ENCODE data around the gene RAMP1.
"Not testable (repeated sequence)": the region's sequence is repeated elsewhere in the genome, so short reads cannot be mapped to it uniquely, and the experiment has no call there.

Gene RAMP1

DNA sequence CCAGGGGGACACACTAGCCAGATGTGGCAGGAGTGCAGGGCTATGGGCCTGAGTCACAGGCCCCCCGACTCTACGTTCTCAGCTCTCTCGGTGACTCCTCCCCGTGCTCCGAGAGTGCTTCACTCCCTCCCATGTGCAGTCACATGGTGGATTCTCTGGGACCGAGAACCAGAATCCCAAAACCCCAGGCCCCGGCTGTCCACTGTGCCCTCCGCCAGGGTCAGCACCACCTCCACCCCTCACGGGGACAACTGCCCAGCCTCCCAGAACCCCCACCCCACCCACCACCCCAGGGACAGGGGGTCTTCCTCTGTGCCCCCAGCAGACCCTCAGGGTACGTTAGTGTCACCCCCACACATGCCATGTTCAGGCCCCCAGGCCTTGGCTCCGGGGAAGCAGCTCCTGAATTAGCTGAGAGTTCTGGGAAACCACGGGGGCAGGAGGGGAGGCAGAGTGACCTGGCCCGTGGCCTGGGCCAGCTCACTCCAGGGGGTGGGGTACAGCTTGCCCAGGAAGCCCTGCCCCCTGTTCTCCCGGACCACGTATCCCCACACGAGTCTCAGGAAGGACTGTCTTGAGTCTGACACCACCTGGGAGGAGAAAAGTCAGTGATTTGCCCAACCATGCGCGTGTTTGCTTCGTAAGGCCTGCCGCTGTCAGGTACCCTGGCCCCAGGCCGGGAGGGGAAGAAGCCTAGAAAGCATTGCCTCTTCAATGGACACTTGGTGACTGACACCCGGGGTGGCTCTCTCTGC, 4.4 kb downstream of the RAMP1 start:
- DNase-seq (ENCODE audit: low read depth): no peak

DNA sequence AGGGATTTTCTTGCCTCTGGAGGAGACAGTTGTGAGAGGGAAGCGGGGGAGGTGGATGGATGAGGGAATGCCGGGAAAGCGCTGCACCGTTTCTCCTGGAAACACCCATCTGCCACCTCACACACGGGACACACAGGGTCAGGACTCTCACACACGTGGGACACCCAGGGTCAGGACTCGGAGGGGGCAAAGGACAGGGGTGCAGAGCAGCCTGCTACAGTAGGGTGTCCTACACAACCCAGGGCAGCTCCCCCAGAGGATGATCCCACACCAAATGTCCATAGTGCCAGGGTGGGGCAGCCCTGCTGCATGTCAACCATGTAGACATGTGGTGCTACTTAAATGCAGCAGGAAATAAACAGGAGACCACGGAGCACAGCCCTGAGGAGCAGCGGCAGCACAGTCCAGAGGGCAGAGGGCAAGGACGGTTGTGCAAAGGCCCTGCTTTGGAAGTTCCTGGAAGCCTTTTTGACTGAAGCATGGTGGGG, 5.1 kb downstream of the RAMP1 start:
- no peak for DNase-seq (ENCODE audit: low read depth)

DNA sequence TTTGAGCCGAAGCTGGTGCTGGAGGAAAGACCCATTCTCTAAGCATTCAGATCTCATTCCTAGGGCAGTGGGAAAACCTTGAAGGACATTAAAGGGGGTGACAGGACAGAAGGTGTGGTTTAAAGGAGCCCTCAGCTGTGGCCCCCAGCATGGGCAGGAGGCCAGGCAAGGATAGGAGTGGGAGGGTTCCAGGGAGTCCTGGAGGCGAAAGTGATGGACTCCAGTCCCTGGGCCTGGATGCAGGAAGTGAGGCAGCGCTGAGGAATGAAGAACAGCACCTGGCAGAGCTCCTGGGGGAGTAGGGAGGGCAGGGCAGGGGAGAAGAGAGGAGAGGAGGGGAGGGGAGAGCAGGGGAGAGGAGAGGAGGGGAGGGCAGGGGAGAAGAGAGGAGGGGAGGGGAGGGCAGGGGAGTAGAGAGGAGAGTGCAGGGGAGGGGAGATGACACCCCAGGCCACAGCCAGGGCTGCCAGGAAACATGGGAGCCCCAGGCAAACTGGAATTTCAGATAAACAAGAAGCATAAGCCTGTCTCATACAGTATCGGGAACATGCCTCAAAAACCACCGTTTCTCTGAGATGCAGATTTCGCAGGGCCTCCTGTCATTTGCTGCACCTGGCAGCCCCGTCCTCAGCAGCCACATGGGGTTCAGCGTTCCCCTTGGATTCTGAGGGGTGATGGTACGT, 5.7 kb downstream of the RAMP1 start:
- DNase-seq (ENCODE audit: low read depth): no peak

DNA sequence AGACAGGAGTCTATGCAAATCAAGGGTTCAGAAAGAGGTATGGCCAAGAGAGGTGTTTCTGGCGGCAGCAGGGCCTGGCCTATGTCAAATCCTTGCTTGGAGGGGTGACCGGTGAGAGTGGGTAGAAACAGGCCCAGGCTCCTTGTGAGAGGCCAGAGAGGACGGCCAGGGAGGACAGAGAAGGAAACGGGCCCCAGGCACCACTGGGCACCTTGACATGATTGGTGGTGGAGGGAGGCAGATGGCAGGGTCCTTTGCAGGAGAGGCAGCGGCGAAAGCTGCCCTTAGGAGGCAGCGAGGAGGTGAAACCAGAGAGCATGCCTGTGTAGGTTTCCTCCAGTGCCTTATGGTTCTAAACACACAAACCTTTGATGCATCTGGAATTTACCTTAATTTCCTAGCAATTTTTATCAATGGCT, 6.2 kb downstream of the RAMP1 start:
- no peak for DNase-seq (ENCODE audit: low read depth)

DNA sequence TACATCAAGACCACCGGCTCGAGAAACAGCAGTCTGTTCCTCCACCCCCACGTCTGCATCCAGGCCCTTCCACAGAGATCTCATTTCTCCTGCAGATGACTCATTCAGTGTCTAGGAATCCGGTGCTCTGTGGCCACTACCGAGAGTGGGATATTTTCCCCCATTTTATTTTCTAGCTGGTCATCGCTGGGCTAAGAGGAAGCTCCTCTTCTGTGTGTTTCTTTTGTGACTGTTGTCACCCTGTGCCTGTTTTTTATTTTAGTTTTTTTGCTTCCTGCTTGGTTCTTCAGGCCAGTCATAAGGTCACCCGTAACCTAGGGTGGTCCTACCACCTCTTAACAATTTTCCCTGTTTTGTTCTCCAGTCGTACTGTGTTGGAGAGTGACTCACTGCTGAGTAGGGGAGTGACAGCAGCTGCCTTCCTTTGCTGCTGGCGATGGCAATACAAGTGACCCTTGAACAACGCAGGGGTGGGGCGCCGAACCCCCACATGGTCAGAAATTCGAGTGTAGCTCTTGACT, 6.7 kb downstream of the RAMP1 start:
- DNase-seq (ENCODE audit: low read depth): no peak

DNA sequence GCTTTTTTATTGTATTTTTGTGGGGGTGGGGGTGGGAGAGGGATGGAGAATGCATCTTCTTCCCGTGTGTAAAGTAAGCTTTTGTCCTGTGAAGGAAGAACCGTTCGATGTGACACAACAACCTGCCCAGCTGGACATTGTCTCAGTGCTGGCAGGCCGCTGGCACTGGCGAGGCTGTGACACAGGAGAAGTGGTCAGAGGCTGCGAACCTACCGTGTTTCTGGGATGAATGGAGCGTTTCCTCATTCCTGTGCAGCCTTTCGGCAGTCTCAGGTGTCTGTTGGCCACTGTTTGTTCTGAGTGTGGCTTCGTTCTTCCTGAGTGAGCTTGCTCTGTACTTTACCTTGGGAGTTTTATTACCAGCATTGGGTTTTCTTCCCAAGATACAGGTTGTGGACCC, 8.0 kb downstream of the RAMP1 start:
- no peak for DNase-seq (ENCODE audit: low read depth)

DNA sequence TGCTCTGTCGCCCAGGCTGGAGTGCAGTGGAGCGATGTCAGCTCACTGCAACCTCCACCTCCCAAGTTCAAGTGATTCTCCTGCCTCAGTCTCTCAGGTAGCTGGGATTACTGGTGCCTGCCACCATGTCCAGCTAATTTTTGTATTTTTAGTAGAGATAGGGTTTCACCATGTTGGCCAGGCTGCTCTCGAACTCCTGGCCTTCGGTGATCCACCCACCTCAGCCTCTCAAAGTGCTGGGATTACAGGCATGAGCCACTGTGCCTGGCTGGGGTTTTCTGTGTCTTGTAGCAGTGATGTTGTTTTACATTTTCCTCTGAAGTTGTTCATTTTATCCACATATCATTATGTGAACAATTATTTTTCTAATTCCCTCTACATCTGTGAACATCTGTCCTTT, 8.7 kb downstream of the RAMP1 start:
- DNase-seq (ENCODE audit: low read depth): not testable (repeated sequence)

DNA sequence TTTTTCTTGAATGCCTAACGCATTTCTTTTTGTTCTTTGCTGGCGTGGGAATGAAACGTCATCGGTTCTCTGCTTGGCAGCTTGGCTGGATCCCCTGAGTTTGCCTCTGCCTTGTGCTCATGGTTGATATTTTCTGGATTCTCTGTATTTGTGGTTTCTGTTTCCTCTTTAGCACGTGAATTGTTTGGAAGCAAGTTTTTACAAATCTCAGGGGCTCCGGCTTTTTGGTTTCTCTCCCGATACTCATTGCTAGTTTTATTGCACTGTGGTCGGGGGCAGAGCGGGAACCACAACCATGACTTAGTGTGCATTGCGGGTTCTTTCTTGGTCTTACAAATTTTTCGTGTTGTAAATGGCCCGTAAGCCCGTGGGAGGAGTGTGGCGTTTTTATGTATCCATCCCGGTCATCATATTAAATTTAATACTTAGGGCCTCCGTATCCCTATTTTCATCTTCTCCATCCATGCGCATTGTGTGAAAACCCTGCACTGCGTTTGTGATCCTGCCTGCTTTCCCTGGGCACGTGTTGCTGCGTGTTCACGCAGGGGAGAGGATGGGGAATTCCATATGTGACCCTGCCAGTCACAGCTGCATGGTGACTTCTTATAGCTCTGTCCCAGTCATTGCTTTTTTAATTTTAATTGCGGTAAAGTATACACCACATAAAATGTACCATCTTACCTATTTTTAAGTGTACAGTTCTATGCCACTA, 9.4 kb downstream of the RAMP1 start:
- no peak for DNase-seq (ENCODE audit: low read depth)

DNA sequence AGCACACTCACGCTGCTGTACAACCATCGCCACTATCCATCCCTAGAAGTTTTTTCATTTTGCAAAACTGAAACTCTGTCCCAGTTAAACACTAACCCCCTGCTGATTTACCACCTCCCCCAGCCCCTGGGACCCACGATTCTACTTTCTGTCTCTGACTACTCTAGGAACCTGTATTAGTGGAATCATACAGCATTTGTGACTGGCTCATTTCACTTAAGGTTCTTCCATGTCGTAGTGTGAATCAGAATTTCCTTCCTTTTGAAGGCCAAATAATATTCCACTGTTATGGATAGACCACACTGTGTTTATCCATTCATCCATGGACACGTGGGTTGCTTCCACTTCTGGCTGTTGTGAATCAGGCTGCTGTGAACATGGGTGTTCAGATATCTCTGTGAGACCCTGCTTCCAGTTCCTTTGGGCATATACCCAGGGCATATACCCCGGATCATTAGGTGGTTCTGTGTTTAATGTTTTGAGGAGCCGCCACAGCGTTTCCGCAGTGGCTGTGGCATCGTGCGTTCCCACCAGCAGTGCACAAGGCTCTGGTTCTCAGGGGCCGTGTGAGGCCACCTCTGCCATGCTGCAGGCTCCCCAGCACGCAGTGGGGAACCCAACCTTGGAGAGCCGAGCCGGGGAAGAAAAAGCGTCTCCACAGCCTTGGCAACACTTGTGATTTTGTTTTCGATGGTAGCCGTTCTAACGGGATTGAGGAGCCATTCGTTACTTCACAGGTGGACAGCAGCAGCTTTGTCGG, 10.1 kb downstream of the RAMP1 start:
- no peak for DNase-seq (ENCODE audit: low read depth)

DNA sequence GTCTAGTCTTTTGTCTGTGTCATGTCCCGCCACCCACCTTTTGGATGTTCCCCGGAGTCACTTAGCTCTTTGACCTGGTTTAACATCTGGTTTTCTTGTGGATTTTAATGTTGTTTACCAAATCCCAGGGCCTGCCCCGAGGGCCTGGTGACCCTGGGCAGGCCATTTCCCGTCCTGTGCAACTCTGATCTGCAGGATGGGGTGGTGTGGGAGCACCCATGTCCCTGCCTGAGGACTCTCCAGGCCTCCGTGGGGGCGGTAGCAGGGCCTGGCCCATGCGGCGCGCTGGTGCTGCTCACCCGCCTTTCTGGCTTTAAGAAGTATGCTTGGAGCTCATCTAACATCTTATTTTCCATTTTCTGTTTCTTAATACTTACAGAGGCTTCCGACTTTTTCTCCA, 10.7 kb downstream of the RAMP1 start:
- DNase-seq (ENCODE audit: low read depth): no peak

DNA sequence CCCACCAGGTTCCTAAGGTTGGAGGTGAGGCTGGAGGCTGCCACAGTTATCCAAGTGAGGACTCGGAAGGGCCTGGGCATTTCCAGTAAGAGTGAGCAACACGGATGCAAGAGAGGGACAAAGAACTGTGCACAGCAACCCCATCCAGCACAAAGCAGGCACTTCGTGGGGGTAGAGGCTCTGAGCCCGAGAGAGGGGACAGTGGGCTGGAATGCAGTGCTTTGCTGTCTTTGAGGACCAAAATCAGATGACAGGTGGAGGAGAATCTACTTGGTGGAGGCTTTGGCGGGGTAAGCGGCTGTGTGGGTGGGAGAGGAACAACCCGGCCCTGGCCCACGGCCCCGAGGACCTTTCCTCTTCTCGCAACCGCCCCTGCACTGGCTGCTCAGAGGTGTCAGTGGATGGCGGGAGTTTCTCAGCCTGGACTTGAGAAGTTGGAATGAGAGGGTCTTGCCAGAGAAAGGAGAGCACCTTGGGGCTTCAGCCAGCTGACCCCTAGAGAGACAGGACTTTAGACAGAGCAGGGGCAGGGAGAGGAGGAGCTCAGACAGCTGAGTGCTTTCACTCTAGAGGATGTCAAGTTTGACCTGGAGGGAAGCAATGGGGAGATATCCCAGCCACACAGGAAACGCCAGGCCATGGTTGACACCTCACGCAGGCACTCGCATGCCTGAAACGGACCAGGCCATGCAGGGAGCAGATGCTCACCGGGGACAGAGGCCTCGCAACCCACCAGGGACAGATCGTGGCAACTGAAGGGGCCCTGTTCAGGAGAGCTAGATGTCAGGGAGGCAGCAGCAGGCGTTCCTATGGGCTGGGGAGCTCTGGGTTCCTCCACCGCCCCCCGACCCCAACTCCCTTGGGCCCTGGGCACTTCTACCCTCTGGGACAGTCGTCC, 11.6 kb downstream of the RAMP1 start:
- no peak for DNase-seq (ENCODE audit: low read depth)

DNA sequence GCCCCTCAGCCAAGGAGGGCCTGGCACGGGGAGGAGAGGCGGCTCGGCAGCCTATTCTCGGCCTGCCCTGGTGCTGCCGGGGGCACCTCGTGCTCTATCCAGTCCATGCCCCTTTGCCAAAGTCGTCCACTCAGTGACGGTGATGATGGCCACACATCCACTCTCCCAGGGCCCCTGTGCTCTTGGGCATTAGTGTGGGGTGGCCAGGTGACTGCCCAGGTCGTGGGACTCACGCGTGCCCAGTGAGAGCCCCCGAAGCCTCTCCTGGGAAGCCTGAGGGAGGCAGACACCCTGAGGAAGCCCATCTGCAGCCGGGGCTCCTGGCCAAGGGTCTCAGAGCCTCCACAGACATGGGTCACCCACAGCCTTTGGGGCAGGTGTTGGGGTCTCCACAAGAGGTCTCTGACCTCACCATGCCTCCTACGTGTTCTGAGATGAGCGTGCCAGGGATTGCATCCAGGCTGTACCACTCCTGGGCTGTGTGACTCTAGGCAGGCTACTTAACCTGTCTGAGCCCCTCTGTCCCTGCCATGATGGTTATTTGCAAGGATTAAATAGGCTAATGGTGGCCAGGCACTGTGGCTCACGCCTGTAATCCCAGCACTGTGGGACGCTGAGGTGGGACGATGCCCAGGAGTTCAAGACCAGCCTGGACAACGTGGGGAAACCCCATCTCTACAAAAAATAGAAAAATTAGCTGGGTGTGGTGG, 12.9 kb downstream of the RAMP1 start:
- no peak for DNase-seq (ENCODE audit: low read depth)

DNA sequence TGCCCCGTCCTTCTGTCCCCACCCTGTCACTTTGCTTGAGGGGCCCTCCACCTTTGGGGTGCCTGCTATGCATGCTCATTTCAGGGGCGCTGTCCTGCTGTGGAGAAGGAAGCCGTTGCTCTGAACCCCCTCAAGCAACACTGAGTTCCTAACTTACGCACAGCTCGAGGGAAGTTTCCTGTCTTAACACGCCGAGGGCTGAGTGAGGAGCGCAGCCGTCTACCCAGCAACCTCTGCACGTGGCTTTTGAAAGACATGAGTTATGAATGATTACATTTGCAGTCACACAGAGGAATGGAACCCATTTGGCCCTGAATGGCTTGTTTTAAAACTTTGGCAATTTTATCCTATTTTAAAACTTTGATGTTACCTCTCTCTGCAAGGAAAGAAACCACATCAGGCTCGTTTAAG, 14.0 kb downstream of the RAMP1 start:
- no peak for DNase-seq (ENCODE audit: low read depth)

DNA sequence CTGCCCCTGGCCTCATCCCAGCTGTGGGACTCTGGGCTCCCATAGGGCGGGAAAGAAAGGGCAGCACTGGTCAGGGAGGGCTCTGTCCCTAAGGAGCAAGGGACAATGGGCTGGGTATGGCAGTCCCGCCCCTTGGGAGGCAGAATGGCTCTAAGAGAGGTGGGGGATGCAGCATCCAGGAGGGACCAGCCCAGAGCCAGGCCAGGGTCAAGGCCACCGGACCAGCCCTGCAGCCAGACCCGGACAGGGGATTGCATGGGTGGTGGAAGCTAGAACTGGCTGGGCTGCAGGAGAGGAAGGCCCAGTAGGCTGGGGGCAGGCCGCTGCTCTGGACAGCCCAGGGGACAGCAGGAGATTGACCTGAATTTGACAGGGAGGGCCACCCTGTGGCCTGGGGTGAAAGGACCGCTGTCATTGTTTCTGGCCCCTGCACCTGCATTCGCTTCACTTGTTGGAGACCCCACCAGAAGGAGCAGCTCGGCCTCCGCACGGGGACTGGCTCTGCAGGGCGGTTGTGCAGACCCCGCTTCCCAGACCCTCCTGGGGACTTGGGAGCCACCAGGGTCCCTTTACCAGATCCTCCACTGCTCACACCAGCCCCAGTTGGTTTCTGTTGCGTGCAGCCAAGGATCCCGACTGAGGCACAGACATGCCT, 14.6 kb downstream of the RAMP1 start:
- DNase-seq (ENCODE audit: low read depth): no peak

DNA sequence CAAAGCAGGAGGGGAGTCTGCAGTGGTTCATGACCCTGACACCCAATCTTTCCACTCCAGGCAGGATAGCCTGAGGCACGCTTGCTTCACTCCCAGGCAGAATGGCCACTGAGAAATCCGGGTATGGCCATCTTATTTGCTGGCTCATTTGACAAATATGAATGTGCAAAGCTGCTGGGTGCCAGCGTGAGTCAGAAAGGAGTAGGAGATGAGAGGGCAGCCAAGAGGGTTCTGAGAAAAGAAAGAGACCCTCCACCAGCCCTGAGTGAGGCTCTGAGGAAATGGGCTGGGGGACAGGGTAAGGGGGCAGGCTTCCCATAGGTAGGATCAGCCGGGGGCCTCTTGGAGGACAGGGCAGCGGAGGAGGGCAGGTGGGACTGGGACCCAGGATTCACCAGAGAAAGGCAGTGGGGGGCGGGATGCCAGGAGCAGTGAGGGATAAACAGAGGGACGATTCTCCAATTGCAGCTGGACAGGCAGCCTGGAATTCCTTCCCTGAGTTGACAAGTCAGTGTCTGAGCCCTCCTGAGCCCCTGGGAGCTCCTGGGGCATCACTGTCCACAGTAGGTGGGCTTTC, 15.2 kb downstream of the RAMP1 start:
- DNase-seq (ENCODE audit: low read depth): no peak

DNA sequence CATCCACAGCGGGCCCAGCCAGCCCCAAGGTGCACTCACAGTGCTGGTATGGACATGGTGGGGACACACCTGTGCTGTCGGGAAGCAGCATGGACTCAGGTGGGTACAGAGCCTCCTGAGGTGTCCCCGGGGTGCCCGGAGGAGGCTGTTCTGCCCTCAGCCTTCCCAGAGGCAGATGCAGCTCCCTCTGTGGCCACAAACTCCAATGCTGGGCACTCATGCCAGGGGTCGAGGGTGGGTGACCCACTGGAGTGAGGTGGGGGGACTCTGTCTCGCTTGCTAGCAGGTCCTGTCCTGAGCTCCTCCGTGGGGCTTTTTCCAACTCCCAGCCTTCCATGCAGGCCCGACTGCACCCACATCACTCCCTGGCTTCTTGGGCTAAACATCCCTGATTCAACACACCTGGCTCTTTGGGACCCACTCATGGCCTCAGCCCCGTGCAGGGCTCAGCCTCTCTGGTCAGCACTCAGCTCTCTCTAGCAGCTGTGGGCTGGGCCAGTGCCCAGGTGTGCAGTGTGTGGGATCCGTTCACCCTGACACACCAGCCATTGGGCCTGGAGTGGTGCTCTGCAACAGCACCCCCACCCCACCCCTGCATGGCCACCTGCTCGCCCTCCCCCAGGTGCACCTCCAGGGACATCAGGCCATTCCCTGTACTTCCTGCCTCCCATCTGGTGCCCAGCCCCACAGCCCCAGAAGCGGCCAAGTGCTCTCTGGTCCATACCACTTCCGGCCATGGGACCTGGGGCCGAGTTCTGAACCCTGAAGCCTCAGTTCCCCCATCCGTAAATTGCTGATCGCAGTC, 16.0 kb downstream of the RAMP1 start:
- DNase-seq (ENCODE audit: low read depth): no peak

DNA sequence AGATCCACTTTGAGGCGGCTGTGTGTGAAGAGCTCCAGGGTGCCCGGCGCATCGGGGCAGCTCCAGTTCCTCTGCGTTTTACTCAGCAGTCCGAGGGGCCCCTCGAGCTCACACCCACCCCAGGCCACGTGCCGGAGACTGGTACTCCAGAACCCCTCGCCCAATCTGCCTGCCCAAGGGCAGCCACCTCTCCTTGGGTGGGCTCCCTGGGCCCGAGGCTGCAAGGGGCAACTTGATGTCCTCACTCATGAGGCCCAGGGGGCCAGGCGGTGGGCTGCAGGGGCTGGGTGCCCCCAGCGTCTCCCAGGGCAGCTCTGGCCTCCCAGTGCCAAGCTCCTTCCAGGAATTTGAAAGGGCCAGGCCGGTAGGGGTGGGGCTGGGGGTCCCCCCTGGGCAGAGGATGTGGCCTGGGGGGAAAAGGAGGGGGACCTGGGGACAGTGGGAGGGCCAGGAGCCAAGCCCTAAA, 16.7 kb downstream of the RAMP1 start:
- no peak for DNase-seq (ENCODE audit: low read depth)

DNA sequence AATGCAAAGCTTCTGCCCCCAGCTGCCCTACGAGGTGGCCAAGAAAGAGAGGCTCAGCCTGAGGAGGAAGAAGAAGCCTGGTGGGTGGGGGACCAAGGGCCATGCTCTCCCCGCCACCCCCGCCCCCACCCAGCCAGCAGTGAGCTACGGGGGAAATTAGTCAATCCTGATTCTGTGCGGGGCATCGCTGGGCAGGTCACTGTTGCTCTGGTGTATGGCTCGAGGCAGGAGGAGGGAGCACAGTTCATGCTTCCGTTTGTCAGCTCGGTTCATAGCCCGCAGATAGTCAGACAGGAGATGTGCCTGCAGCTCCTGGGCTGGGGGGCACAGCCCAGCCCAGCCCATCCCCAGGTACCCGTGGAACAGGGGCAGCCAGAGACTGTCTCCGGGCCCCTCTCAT, 17.1 kb downstream of the RAMP1 start:
- DNase-seq (ENCODE audit: low read depth): no peak
